HG03571 (cell line): ENCODE measurements around the gene HOXD10.

ENCODE experiments used
- ATAC-seq: cut with Tn5 transposase; IDR thresholded peaks from one replicate; pipeline ENCODE4 v1.9.1; 2021; ENCODE audit not compliant: unreplicated experiment

Gene HOXD10

DNA sequence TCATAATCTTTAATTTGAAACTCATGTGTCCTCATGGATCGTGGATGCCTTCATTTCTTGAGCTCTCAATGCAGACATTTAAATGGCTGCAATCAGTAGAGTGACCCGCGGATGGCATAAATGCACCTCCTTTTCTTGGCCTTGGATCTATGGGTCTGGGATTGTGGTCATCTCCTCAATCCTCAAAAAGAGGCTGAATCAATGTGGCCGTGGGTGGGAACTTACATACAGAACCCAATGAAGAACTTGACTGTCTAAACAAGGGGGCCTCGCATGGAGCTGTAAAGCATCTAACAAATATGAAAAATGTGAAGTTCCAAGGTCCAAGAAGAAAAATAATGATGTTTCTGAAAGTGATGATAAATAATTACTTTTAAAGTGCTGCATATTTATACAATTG lies 21.2 kb upstream of the HOXD10 start:
- no peak for ATAC-seq

DNA sequence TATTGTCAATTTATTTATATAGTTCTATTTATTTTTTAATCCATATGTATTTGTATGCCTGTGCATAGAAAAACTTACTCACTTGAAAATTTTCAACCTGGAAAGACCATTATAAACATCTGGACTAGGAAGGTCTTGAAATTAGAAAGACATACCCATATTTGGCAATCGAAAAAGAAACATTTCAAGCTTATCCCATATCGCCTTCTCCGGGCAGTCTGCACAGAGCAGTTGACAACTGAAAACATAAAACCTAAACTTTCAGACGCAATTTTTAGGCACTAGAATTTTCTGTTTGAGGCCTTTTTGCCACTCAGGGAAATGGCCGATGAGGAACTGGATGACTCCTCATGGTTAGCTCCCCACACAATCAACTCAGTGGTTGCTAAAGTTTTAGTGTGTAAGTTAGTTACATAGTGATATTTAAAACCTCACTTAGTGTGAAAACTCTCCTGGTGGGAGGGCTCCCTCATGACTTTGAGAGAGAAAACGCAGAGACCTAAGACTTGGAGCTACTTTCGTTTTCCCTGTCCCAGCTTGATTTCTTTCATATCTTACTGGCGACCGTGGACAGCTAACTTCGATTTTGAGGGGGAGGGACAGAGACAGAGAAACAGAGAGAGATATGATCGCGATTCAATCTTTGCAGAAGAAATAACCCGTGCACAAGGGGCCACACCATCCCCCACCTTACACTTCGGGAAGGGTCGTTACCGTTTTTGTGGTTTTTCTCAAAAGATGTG lies 20.2 kb upstream of the HOXD10 start:
- ATAC-seq, result no peak

DNA sequence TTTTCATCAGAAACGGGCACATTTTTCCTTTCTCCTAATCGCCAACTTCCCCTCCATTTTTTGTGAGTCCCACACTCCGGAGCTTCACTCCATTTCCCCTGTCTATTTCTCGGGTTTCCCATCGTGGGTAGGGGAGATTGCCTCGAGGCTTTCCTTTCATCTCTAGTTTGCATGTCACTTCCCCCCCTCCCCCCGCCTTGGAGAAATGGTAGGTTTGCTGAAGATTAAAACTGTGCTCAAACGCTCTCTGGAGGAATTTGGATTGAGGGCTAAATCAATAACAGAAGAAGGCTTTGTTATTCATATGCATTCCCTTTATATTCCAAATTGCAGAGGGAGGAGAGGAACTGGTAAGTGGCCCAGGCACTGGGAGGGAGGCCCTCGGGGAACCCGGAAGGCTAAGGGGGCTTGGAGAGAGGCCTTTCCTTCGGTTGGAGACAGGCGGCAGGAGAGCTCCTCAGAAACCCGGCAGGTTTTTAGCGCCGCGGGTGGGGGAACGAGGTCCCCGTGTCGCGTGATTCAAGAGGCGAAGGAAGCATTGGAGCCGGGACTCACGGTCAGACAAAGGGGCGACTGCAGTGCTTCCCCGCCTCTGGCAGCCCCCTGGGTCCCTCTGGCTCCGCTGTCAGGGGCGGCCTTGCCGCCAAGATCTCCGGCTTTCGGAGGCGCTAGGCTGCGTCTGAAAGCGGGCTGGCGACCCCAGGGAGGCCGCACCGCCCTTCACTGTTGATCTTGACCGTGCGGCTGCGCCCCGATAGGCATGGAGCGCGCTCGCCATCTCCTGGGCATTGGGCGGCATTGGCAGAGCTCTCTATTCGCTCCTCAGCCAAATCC lies 19.4 kb upstream of the HOXD10 start:
- no peak for ATAC-seq

DNA sequence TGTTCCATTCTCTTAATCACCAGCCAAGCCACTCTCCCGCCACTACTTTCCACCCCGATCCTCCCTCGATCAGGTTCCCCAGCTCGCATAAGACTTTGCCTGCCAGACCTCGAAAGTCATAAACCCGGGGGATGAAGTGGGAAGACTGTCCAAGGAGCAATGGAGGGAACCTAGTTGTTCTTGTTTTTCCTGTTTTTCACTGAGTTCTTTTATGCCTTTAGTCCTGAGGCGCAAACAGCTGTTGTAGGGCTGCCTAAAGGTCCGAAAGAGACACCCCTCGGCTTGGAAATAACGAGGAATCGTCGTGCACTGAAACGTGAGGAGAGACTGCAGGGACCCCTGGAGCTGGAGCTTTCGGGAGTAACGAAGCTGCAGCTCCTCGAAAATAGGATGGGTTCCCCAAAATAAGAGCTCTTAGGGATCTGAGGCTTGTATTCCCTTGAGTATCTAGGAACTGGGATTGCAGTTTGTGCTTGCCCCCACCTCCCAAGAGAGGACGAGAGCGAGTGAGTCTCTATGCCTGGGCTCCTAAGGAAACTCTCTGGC lies 18.7 kb upstream of the HOXD10 start:
- ATAC-seq, result no peak

DNA sequence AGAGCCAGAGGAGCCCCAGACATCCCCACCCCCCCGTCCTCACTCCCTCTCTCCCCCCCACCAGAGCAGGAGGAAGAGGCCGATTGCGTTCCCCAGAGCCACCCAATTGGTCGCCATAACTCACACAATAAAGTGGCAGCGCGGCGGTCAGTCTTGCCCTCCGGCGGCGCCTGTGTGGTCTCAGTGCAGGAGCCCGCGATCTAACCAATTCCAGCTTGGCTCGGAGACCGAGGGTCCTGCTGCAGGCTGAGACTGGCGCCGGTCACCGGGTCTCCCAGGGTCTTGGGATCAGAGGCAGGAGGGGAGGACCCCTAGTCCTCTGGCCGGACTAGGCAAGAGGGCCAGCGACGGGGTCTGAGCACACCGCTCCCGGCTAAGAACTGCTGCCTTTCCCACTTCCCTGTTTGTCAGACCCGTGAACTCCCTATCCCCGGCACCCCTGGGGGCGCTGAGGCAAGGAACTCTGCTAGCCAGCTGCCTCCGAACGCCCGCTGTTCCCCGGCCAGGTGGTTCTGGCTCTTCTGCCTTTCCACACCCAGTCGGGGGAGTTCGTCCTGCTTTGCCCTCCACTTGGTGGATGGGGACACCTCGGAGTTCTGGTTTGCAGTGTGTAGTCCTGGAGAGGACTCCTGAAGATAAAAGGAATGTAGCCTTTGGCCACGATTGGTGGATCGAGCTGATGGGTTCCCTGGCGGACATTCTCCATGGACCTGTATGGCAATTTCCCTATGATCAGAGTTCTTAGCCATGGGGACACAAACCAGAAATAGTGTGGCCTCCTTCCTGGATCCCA lies 18.0 kb upstream of the HOXD10 start:
- no peak for ATAC-seq

DNA sequence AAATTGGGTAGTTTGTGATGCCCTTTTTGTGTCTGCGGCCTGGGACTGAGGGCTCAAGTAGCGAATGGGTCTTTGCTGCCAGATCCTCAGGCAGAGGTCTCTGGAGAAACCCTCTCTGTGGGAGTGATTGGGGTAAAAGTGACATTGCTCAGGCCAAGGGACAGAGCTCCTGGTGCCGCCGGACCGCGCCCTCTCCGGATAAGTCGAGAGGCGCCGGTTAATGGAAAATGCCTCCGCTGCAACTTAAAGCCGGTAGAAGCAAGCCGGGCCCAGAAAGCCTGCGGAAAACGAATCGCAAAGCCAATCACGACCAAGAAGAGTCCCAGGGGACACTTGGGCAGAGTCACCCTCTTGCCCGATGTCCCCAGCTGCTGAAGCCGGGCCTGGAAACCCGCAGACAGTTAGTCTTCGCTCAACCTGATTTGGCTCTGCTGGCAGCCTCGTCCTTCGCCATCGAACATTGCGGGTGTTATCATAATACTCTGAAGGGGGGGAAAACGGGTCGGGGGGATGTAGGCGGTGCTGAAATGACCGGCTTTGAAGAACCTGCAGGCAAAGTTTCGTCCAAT lies 17.3 kb upstream of the HOXD10 start:
- ATAC-seq, result no peak

DNA sequence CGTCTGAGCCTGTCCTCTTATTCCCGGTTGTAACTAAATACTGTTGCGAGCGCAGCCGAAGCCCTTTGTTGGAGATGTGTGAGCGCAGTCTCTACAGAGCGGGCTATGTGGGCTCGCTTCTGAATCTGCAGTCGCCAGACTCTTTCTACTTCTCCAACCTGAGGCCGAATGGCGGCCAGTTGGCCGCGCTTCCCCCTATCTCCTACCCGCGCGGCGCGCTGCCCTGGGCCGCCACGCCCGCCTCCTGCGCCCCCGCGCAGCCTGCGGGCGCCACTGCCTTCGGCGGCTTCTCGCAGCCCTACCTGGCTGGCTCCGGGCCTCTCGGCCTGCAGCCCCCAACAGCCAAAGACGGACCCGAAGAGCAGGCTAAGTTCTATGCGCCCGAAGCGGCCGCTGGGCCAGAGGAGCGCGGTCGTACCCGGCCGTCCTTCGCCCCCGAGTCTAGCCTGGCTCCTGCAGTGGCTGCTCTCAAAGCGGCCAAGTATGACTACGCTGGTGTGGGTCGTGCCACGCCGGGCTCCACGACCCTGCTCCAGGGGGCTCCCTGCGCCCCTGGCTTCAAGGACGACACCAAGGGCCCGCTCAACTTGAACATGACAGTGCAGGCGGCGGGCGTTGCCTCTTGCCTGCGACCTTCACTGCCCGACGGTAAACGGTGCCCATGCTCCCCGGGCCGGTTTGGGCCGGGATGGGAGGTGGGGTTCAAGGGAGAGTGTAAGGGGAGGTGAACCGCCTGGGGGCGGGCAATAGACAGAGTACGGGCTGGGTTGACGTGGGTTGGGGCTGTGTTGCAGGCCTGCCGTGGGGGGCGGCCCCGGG lies 16.6 kb upstream of the HOXD10 start, which contains the start of gene HOXD12:
TSS of gene HOXD12 (plus strand) at position 68 of the 819 bp plus-strand sequence. CDS start at position 75, 7 bp downstream.
- ATAC-seq, result no peak

DNA sequence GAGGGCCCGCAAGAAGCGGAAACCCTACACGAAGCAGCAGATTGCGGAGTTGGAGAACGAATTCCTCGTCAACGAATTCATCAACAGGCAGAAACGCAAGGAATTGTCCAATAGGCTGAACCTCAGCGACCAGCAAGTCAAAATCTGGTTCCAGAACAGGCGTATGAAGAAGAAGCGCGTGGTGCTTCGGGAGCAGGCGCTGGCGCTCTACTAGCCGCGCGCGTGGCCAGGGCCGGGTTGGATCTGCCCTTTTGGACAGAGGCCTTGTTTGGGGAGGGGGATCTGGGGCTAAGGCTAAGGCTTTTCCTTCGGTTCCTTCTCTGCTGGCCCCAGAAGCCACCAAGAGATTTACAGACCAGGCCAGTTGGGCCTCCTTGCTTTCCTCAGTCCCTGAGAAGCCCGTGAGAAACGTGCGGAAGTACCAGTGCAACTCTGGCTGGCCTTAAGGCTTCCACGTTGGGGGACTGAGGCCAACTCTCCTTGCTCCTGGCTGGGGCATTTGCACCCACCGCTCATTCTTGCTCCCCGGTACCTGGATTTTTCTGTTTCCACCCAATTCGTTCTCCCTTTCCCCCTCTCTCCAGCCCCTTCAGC lies 15.9 kb upstream of the HOXD10 start:
- no peak for ATAC-seq

DNA sequence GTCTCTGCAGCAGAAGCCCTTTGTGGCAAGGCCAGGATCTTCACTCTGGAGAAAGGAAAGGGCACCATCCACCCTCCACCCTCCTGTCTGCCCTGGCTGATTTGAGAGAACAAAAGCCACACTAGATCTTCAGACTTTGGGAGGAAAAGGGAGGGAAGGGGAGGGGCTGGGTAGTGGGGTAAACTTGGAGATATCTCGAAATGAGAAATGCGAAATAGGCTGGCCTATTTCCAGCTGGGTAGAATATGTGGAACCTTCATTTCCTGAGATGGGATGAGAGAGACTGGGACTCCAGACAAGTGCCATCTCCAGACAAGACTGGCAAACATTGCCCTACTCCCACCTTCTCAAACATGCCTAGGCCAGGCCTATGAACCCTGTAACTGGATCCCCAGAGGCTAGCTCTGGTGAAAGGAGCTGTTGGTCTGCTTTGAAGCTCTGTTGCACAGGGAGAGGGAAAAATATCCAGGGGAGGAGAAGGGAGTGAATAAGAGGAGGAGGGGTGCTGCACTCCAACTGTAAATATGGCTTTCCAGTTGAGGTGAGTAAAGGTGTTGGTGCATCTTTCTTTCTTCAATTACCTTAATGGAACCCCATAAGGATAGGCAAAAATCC lies 15.3 kb upstream of the HOXD10 start:
- ATAC-seq, result no peak

DNA sequence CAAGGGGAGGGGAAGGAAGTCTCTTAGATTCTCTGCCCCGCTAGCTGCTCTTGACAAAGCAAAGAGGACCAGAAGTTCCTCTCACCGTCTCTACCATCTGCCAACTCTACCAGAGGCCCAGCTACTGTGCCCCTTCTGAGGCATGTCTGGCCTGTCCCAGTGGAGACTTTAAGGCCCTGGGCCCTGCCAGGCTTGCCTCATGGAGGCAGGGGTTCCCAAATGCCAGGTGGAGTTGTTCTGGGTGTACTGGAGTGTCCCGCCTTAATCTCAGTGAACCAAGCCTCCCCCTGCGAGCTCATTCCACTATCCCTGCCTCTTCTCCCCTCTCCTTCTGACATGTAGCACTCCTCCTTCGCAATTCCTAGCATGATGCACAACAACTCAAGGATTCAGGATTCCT lies 14.7 kb upstream of the HOXD10 start:
- no peak for ATAC-seq

DNA sequence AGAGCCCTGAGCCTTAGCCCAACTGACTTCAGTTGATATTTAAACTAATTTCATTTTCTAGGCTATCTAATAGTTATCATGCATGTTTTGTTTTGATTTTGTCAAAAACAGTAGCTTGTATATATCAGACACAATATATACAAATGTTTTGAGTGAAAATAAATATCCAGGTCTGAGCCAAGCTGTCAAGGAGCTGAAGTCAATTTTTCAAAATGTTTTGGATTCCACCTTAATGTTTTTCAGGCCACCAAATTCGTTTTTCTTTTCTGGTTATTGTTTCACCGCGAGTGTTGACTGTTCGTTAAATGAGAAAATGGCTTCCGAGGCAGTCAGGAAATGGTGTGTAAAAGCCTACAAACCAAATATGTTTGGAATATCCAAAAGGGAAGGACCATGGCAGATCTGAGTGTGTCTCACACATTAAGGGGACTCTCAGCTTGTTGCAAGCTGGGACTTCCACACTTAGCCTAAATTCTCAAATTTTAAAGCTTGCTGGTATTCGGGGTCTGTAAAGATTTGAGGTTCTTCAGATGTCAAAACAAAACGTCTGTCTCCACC lies 14.2 kb upstream of the HOXD10 start:
- ATAC-seq, result no peak

DNA sequence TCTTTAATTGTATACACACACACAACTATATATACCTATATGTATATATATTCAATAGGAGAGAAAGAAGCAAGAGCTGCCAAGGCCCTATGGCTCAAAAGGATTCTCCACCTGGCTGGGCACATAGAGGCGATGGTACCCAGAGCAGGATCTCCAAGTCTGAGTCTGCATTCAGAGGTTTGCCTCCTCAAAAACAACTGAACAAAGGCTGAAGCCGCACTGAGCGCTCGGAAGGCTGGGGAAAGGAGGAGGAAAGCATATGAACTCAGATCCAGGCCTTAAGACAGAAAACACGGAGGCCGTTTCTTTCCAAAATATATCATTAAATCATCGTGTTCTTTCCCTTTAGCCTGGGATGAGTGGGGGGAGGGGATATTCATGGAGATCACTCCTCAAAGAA lies 13.4 kb upstream of the HOXD10 start:
- no peak for ATAC-seq

DNA sequence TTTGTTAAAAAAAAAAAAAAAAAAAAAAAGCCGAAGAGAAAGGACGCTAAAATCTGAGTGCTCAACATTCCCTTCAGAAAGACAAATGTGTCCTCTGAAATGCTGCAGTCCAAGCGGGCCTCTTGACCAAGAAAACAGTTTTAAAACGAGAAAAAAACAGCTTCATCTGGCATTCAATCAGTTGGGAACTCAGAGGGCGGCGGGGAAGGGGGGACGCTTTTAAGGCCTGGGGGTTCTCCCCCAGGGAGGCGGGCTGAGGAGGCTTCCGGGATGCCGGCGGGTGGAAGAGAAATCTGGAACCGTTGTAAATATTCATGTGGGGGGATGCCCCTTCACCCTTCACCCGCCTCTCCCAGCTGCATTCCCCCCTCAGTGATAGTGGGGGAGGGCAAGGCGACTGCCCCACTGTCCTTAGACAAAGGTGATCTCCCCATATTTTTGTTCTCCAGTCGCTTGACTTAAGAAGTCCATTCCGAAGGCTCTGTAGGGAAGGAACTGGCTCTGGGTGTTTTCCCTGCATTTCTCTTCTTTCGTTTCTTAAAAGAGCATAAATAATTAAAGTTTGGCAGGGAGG lies 12.7 kb upstream of the HOXD10 start:
- no peak for ATAC-seq

DNA sequence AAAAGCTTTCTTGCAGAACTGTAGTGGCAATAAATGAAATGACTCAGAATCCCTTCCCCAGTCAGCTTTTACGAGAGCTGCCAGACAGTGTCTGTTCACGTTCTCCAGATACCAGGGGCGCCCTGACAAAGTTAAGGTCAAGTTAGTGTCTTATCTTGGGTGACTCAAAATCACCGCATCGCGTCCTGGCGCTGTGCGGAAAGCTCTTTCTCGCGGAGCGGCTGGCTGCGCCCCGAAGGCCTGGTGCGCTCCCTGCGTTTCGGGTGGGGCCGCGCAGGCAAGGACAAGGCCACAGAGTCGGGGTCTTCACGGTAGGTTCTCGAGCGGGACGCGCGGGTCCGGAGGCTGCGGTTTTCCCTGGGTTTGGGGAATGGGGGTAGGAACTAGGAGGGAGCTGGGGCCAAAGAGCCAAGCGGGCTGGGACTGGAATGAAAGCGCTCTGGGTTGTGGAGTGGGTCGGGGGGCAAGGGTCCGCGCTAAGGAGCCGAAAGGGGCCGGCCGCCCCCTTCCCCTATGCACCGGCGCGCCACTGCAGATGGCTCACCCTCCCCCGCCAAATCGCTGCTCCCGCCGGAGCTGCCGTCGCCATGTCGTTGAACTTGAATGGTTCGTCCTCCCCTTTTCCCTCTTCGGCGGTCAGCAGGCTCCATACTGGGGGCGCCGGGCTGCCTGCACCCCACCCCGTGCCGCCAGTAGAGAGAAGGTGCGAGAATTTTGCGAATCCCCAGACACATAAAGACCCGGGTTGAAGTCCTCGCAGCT lies 12.1 kb upstream of the HOXD10 start:
- no peak for ATAC-seq

DNA sequence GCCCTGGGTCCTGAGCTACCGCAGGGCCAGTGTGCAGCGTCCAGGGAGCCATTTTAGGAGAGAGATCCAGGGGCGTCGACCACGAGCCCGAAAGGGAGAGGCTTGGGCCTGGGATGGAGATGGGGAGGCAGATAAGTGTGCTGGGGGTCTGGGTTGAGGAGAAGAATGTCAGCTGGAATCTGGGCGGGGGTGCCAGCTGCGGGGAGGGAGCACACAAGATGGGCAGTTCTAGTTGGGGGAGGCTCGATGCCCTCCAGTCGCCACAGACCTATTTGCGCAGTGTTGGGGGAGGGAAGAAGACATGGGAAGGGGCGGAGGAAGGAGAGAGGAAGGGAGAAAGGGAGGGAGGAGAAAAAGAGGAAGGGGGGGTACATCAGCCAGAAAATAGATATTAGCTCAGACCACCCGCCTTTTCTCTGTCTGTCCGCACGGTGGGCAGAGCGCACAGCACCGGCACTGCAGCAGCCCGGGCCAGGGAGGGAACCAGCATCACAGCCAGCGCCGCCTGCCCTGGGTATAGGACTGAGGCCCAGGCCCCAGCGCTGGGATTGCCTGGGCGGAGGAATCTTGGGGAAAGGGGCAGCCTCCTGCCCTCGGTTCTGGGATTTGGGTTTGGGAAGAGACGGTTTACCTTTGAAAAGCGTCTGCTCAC lies 11.4 kb upstream of the HOXD10 start:
- ATAC-seq, result no peak

DNA sequence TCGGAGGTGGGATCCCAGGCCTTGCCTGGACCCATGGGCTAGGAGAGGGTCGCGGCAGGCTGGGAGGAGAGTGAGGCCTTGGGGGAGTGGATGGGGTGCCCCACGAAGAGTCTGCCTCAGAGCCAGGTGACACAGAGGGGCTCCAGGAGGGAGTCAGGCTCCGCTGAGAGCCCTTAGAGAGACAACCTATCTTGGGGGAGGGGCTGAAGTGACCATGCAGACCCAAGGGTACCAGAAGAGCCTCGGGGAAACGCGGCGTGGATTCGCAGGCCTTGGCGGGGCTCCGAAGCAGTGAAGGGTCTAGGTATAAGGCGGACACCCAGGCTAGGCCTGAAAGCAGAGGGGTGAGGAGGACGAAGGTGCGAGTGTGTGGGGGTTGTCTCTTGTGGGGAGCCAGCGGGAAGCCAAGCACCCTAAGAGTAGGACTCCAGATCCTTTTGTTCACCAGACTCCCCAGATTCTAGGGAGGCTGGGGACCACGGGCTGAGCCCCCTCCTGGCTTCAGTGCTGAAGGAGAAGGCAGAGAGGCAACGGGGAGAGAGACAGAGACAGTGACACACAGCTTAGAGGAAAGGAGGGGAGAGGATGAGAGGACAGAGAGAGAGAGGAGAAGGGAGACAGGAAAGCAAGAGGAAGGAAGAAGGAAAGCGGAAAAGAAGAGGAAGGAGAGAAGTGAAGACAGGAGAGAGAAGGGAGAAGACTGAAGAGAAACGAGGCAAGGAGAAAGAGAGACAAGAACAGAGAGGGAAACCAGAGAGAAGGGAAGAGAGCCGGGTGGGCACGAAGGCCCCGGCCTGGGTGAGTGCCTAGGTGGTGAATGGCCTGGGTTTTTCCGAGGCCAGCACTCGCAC lies 10.6 kb upstream of the HOXD10 start:
- ATAC-seq, result no peak
